ENCODE data around the gene RNF220. TPM values are rescaled to one million over a fixed set of nuclear protein-coding genes. Genes with fewer than 3 reads are reported as not detected.

RNF220 gene
- total and polyA plus RNA-seq, 2 of the 13 experiments (the other 11 are each of a cell fraction or from before 2014, with no cell fraction given) = 48.2 to 72.1 TPM

DNA sequence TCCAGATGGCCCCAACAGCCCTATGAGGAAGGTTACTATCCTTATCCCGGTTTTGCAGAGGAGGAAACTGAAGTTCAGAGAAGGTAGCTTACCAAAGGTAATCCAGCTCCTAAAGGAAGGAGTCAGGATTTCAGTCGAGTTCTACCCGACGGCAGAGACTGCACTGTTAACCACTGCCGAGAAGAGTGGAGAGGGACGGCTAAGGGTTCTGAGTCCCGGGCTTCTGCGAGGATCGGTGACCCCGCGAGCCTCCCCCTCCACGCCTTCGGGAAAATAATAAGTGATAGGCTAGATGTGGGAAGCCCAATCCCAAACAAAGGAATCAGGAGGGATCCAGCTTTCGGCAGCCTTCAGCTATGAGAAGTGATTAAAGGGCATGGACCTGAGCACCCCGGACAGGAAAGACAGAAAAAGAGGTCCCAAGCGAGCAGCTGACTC, 268.6 kb downstream of the RNF220 start (continued):
- TF ChIP-seq ZBTB39 (CRISPR knock-in tag; IDR thresholded peaks at IDR 0.05) (no peak), PITX1 (CRISPR knock-in tag; IDR thresholded peaks at IDR 0.05) (no peak), SKI (IDR thresholded peaks at IDR 0.05; ENCODE audit: partially characterized antibody) (no peak), ZNF331 (CRISPR knock-in tag; IDR thresholded peaks at IDR 0.05) (no peak)
- TF ChIP-seq, protein P1, sequence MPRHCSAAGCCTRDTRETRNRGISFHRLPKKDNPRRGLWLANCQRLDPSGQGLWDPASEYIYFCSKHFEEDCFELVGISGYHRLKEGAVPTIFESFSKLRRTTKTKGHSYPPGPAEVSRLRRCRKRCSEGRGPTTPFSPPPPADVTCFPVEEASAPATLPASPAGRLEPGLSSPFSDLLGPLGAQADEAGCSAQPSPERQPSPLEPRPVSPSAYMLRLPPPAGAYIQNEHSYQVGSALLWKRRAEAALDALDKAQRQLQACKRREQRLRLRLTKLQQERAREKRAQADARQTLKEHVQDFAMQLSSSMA (CRISPR knock-in tag; IDR thresholded peaks at IDR 0.05) = no peak

DNA sequence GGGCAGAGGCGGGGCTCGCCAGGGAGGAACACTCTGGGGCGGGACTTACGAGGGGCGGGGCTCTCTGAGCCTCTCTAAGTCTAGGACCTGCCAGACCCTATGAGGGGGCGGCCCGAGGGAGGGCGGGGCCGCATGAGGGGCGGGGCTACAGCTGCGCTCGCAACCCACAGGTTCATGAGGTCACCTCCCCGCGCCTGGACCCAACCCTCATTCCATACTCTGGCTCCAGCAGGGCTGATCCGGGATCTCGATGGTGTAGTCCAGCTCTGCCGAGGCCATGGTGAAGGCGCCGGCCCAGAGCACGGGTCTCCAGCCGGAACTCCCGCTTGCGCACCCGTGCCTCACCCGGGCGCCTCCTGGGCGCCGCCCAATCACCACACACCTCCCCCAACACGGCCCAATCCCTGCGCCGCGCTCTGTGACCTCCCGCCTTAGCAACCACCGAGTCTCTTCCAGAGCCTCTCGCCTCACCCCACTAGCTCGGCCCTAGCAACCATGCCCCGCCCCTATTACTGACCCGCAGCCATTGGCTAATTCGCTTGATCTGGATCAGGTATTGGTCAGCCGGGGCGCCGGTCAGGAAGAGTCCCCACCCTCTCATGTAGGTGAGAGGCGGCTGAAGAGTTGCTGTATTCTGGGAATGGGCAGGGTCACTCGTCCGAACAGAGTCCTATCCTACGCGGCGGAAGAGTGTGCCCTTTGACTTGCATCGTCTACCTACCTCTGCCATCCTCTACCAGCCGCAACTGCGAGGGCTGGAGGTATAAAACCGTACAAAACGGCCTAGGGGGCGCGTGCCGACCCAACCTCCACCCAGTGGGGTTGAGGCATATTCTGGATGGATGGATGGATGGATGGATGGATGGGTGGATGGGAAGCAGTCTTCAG, 269.3 kb downstream of the RNF220 start, which contains the start of the genes ARMH1 and TMEM53:
Gene ARMH1, plus strand, starts transcription at position 602 of the 888 bp plus-strand sequence. CDS start 14,984 bp downstream, outside the sequence.
Gene TMEM53, minus strand, starts transcription at position 369 of the 888 bp plus-strand sequence. Its CDS starts 90 bp downstream, at position 279.
- peak; percentile 95 for FAIRE-seq
- BruUV-seq (replicated peaks) = no TSS peak
- TF ChIP-seq, protein P2, sequence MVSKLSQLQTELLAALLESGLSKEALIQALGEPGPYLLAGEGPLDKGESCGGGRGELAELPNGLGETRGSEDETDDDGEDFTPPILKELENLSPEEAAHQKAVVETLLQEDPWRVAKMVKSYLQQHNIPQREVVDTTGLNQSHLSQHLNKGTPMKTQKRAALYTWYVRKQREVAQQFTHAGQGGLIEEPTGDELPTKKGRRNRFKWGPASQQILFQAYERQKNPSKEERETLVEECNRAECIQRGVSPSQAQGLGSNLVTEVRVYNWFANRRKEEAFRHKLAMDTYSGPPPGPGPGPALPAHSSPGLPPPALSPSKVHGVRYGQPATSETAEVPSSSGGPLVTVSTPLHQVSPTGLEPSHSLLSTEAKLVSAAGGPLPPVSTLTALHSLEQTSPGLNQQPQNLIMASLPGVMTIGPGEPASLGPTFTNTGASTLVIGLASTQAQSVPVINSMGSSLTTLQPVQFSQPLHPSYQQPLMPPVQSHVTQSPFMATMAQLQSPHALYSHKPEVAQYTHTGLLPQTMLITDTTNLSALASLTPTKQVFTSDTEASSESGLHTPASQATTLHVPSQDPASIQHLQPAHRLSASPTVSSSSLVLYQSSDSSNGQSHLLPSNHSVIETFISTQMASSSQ (IDR thresholded peaks at IDR 0.05; ENCODE audit: low read depth) = no peak
- TF ChIP-seq, protein P2 (CRISPR knock-in tag; IDR thresholded peaks at IDR 0.05; ENCODE audit: borderline replicate concordance) = 0 out of 2 replicates have a peak, but pooled peaks have one; percentile 47
- TF ChIP-seq FIP1L1 (IDR thresholded peaks at IDR 0.05; ENCODE audit: borderline replicate concordance, insufficient read depth, low read depth, low read length) = no peak

More for the DNA sequence above, 269.3 kb downstream of the RNF220 start, which contains the start of the genes ARMH1 and TMEM53:
- intact Hi-C loops (cut with micrococcal nuclease; ENCODE audit: unreplicated experiment) = loop anchor here (1.0 kb wide), 1 partner anchor 19 kb away; no protein-coding TSS in a partner anchor
- Histone ChIP-seq H3K27me3 (ENCODE audit: control insufficient read depth in 1 of 2, insufficient read depth in 2 of 2, low read length in 2 of 2) (no peaks in the 10 kb centered on the region), H3K36me3 (replicated peaks in 1 of 2; ENCODE audit: control insufficient read depth in 1 of 2, insufficient read depth in 2 of 2, low read length in 2 of 2) (0 out of 5 replicates have a peak, but pooled peaks cover 0 to under 1% of the 10 kb centered on the region in 2 experiments), H2AFZ (ENCODE audit: low read length) (no peak within 1 kb of the TSS), H3K79me2 (ENCODE audit: insufficient read depth, low read length) (peaks cover 3% of the 10 kb centered on the region), H3K9ac (ENCODE audit: insufficient read depth, low read depth, low read length) (peak within 1 kb of the TSS; percentile 87), H4K20me1 (ENCODE audit: insufficient read depth, low read length) (no peaks in the 10 kb centered on the region), H3K27ac (ENCODE audit: extremely low read length, insufficient read depth, low read length) (peak within 1 kb of the TSS; percentile 93), H3K4me1 (ENCODE audit: insufficient read depth, low read length) (peaks cover 65% of the 10 kb centered on the region), H3K9me3 (ENCODE audit: low read length) (no peaks in the 10 kb centered on the region), H3K4me3 (replicated peaks in 1 of 3; ENCODE audit: insufficient read depth in 1 of 3, low read depth in 2 of 3, low read length in 3 of 3) (peak within 1 kb of the TSS; percentile 64 to 76 (median 67)), H3K4me2 (ENCODE audit: low read depth, low read length) (peak within 1 kb of the TSS; percentile 95)
- POLR2A ChIA-PET = interaction anchor here (0.6 to 3.5 kb wide), 24 partner anchors 9 to 473 kb away, joined by 3 to 34 read pairs (median 5); partner anchors contain the start of genes RNU5D-1 and RPS8
- in situ Hi-C loops (cut with HindIII; ENCODE audit: extremely low pct_ligation_motif_present, low pct_unique_long_range_greater_than_20kb) = no loop called here
- DNase-seq (ENCODE audit: low spot score) (peak; percentile 98), ATAC-seq (peak; percentile 93)
- 2% methylated on average over 24 of the region's 56 CpGs for WGBS (ENCODE audit: low lambda C conversion rate)
- CTCF ChIA-PET (ENCODE audit: low intra/inter-chr PET ratio, low total read pairs) = no interaction called here
